Measurements from ENCODE around the gene PTPRN2. TPM values are rescaled to one million over a fixed set of nuclear protein-coding genes. Genes with fewer than 3 reads are reported as not detected.
"Not testable (repeated sequence)": the region's sequence is repeated elsewhere in the genome, so short reads cannot be mapped to it uniquely, and the experiment has no call there.

Gene PTPRN2
- polyA plus RNA-seq, 4 donors, result 1.6 to 11.7 (median 4.0) TPM

- H3K9me3 ChIP-seq (ENCODE audit: control insufficient read depth in 2 of 2, insufficient read depth in 1 of 2, low read depth in 1 of 2, low read length in 1 of 2), result no peaks in the 10 kb centered on the region
- peaks cover 0 to 11% (median 0%) of the 10 kb centered on the region in 3 donors for H3K27me3 ChIP-seq (ENCODE audit: control insufficient read depth in 3 of 3, insufficient read depth in 3 of 3, low read length in 3 of 3)
- DNase-seq (no peak), FAIRE-seq (no peak)
- H3K4me1 ChIP-seq (ENCODE audit: control insufficient read depth in 3 of 3, insufficient read depth in 2 of 3, low read depth in 1 of 3, low read length in 2 of 3), result no peaks in the 10 kb centered on the region
- H3K4me3 ChIP-seq (ENCODE audit: low read depth in 1 of 3, low read length in 3 of 3), result no peak overlapping the region
- H3K27ac ChIP-seq (ENCODE audit: low read depth in 1 of 3, low read length in 2 of 3), result no peak overlapping the region
- H3K36me3 ChIP-seq (ENCODE audit: control insufficient read depth in 3 of 3, insufficient read depth in 2 of 3, low read depth in 1 of 3, low read length in 3 of 3), result no peaks in the 10 kb centered on the region
- 52 to 72% (median 70%) methylated on average over 22 of the region's 22 CpGs for WGBS, 3 donors
Observed at GRCh38 chr7:157668221-157668883, 919.3 kb downstream of the PTPRN2 start.

GRCh38 chr7:157667731-157668130 is 919.9 kb downstream of the PTPRN2 start:
- H3K9me3 ChIP-seq (ENCODE audit: control insufficient read depth in 2 of 2, insufficient read depth in 1 of 2, low read depth in 1 of 2, low read length in 1 of 2), result no peaks in the 10 kb centered on the region
- no peak overlapping the region for H3K4me3 ChIP-seq (ENCODE audit: low read depth in 1 of 3, low read length in 3 of 3)
- H3K27me3 ChIP-seq (ENCODE audit: control insufficient read depth in 3 of 3, insufficient read depth in 3 of 3, low read length in 3 of 3), result peaks cover 0 to 11% (median 0%) of the 10 kb centered on the region in 3 donors
- no peaks in the 10 kb centered on the region for H3K4me1 ChIP-seq (ENCODE audit: control insufficient read depth in 3 of 3, insufficient read depth in 2 of 3, low read depth in 1 of 3, low read length in 2 of 3)
- FAIRE-seq (no peak), DNase-seq (no peak)
- no peak overlapping the region for H3K27ac ChIP-seq (ENCODE audit: low read depth in 1 of 3, low read length in 2 of 3)
- WGBS, 3 donors, result 78 to 88% (median 83%) methylated on average over 19 of the region's 19 CpGs
- no peaks in the 10 kb centered on the region for H3K36me3 ChIP-seq (ENCODE audit: control insufficient read depth in 3 of 3, insufficient read depth in 2 of 3, low read depth in 1 of 3, low read length in 3 of 3)

GRCh38 chr7:157667261-157667660 is 920.4 kb downstream of the PTPRN2 start:
- DNase-seq, result no peak
- H3K9me3 ChIP-seq (ENCODE audit: control insufficient read depth in 2 of 2, insufficient read depth in 1 of 2, low read depth in 1 of 2, low read length in 1 of 2), result no peaks in the 10 kb centered on the region
- WGBS, 3 donors, result 86 to 87% (median 86%) methylated on average over 11 to 12 of the region's 12 CpGs
- no peak overlapping the region for H3K4me3 ChIP-seq (ENCODE audit: low read depth in 1 of 3, low read length in 3 of 3)
- no peaks in the 10 kb centered on the region for H3K4me1 ChIP-seq (ENCODE audit: control insufficient read depth in 3 of 3, insufficient read depth in 2 of 3, low read depth in 1 of 3, low read length in 2 of 3)
- peaks cover 0 to 11% (median 0%) of the 10 kb centered on the region in 3 donors for H3K27me3 ChIP-seq (ENCODE audit: control insufficient read depth in 3 of 3, insufficient read depth in 3 of 3, low read length in 3 of 3)
- no peak overlapping the region for H3K27ac ChIP-seq (ENCODE audit: low read depth in 1 of 3, low read length in 2 of 3)
- H3K36me3 ChIP-seq (ENCODE audit: control insufficient read depth in 3 of 3, insufficient read depth in 2 of 3, low read depth in 1 of 3, low read length in 3 of 3), result no peaks in the 10 kb centered on the region
- FAIRE-seq, result no peak

DNA sequence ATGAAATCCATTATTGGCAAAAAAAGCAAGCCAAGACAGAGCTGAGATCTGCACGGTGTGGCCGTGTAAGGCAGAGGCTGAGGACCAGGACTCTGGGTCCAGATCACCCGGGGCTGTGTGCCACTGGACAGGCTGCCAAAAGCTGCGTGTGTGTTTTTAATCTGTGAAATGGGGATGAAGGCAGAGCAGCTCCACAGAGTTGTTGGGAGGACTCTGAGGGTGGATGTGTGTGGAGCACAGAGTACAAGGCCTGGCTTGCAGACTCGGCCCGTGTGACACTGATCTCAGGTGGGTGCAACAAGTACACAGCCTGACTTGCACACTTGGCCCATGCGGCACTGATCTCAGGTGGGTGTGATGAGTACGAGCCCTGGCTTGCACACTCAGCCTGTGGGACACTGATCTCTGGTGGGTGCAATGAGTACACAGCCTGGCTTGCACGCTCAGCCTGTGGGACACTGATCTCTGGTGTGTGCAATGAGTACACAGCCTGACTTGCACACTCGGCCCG is 921.0 kb downstream of the PTPRN2 start:
- H3K36me3 ChIP-seq (ENCODE audit: control insufficient read depth in 3 of 3, insufficient read depth in 2 of 3, low read depth in 1 of 3, low read length in 3 of 3), result no peaks in the 10 kb centered on the region
- 80 to 86% (median 85%) methylated on average over 8 to 11 of the region's 11 CpGs for WGBS, 3 donors
- no peaks in the 10 kb centered on the region for H3K9me3 ChIP-seq (ENCODE audit: control insufficient read depth in 2 of 2, insufficient read depth in 1 of 2, low read depth in 1 of 2, low read length in 1 of 2)
- DNase-seq (no peak), FAIRE-seq (no peak)
- peaks cover 0 to 8% (median 0%) of the 10 kb centered on the region in 3 donors for H3K27me3 ChIP-seq (ENCODE audit: control insufficient read depth in 3 of 3, insufficient read depth in 3 of 3, low read length in 3 of 3)
- H3K4me1 ChIP-seq (ENCODE audit: control insufficient read depth in 3 of 3, insufficient read depth in 2 of 3, low read depth in 1 of 3, low read length in 2 of 3), result no peaks in the 10 kb centered on the region
- H3K27ac ChIP-seq (ENCODE audit: low read depth in 1 of 3, low read length in 2 of 3), result no peak overlapping the region
- no peak overlapping the region for H3K4me3 ChIP-seq (ENCODE audit: low read depth in 1 of 3, low read length in 3 of 3)

DNA sequence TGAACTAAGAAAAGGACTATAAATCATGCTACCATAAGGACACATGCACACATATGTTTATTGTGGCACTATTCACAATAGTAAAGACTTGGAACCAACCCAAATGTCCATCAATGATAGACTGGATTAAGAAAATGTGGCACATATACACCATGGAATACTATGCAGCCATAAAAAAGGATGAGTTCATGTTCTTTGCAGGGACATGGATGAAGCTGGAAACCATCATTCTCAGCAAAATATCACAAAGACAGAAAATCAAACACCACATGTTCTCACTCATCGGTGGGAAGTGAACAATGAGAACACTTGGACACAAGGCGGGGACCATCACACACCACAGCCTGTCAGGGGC is 922.0 kb downstream of the PTPRN2 start:
- H3K27ac ChIP-seq (ENCODE audit: low read depth in 1 of 3, low read length in 2 of 3); DNase-seq; H3K4me3 ChIP-seq (ENCODE audit: low read depth in 1 of 3, low read length in 3 of 3); H3K27me3 ChIP-seq (ENCODE audit: control insufficient read depth in 3 of 3, insufficient read depth in 3 of 3, low read length in 3 of 3); FAIRE-seq; H3K36me3 ChIP-seq (ENCODE audit: control insufficient read depth in 3 of 3, insufficient read depth in 2 of 3, low read depth in 1 of 3, low read length in 3 of 3); H3K9me3 ChIP-seq (ENCODE audit: control insufficient read depth in 2 of 2, insufficient read depth in 1 of 2, low read depth in 1 of 2, low read length in 1 of 2); H3K4me1 ChIP-seq (ENCODE audit: control insufficient read depth in 3 of 3, insufficient read depth in 2 of 3, low read depth in 1 of 3, low read length in 2 of 3): not testable (repeated sequence)
- 96% methylated on average over 2 of the region's 2 CpGs for WGBS, 3 donors

- Histone ChIP-seq H3K27ac (ENCODE audit: low read depth in 1 of 3, low read length in 2 of 3) (no peak overlapping the region), H3K27me3 (ENCODE audit: control insufficient read depth in 3 of 3, insufficient read depth in 3 of 3, low read length in 3 of 3) (peaks cover 0 to 4% (median 0%) of the 10 kb centered on the region in 3 donors), H3K9me3 (ENCODE audit: control insufficient read depth in 2 of 2, insufficient read depth in 1 of 2, low read depth in 1 of 2, low read length in 1 of 2) (no peaks in the 10 kb centered on the region), H3K4me3 (ENCODE audit: low read depth in 1 of 3, low read length in 3 of 3) (no peak overlapping the region), H3K4me1 (ENCODE audit: control insufficient read depth in 3 of 3, insufficient read depth in 2 of 3, low read depth in 1 of 3, low read length in 2 of 3) (no peaks in the 10 kb centered on the region), H3K36me3 (ENCODE audit: control insufficient read depth in 3 of 3, insufficient read depth in 2 of 3, low read depth in 1 of 3, low read length in 3 of 3) (no peaks in the 10 kb centered on the region)
- DNase-seq, result no peak
- FAIRE-seq, result no peak
- 81 to 82% (median 82%) methylated on average over 21 of the region's 21 CpGs for WGBS, 3 donors
Observed at GRCh38 chr7:157664871-157665633, 922.6 kb downstream of the PTPRN2 start.

- Histone ChIP-seq H3K4me1 (ENCODE audit: control insufficient read depth in 3 of 3, insufficient read depth in 2 of 3, low read depth in 1 of 3, low read length in 2 of 3) (no peaks in the 10 kb centered on the region), H3K4me3 (ENCODE audit: low read depth in 1 of 3, low read length in 3 of 3) (no peak overlapping the region), H3K9me3 (ENCODE audit: control insufficient read depth in 2 of 2, insufficient read depth in 1 of 2, low read depth in 1 of 2, low read length in 1 of 2) (no peaks in the 10 kb centered on the region), H3K36me3 (ENCODE audit: control insufficient read depth in 3 of 3, insufficient read depth in 2 of 3, low read depth in 1 of 3, low read length in 3 of 3) (no peaks in the 10 kb centered on the region), H3K27ac (ENCODE audit: low read depth in 1 of 3, low read length in 2 of 3) (no peak overlapping the region), H3K27me3 (ENCODE audit: control insufficient read depth in 3 of 3, insufficient read depth in 3 of 3, low read length in 3 of 3) (no peaks in the 10 kb centered on the region)
- DNase-seq, result no peak
- WGBS, 3 donors, result 79 to 91% (median 83%) methylated on average over 14 of the region's 14 CpGs
- FAIRE-seq, result no peak
Observed at GRCh38 chr7:157664034-157664433, 923.6 kb downstream of the PTPRN2 start.

GRCh38 chr7:157662981-157663716 is 924.5 kb downstream of the PTPRN2 start:
- no peak overlapping the region for H3K27ac ChIP-seq (ENCODE audit: low read depth in 1 of 3, low read length in 2 of 3)
- no peaks in the 10 kb centered on the region for H3K4me1 ChIP-seq (ENCODE audit: control insufficient read depth in 3 of 3, insufficient read depth in 2 of 3, low read depth in 1 of 3, low read length in 2 of 3)
- H3K9me3 ChIP-seq (ENCODE audit: control insufficient read depth in 2 of 2, insufficient read depth in 1 of 2, low read depth in 1 of 2, low read length in 1 of 2), result no peaks in the 10 kb centered on the region
- DNase-seq (peak in 1 of 2 donors; percentile 19), FAIRE-seq (no peak)
- H3K4me3 ChIP-seq (ENCODE audit: low read depth in 1 of 3, low read length in 3 of 3), result no peak overlapping the region
- 64 to 81% (median 74%) methylated on average over 34 of the region's 34 CpGs for WGBS, 3 donors
- no peaks in the 10 kb centered on the region for H3K27me3 ChIP-seq (ENCODE audit: control insufficient read depth in 3 of 3, insufficient read depth in 3 of 3, low read length in 3 of 3)
- H3K36me3 ChIP-seq (ENCODE audit: control insufficient read depth in 3 of 3, insufficient read depth in 2 of 3, low read depth in 1 of 3, low read length in 3 of 3), result no peaks in the 10 kb centered on the region
